ENCODE results near the gene C10orf67. TPM values are rescaled to one million over a fixed set of nuclear protein-coding genes. Genes with fewer than 3 reads are reported as not detected.

C10orf67 gene
- total and polyA plus RNA-seq, 2 of the 8 experiments (the other 6 are each of a cell fraction or from before 2014, with no cell fraction given): 0.05 to 0.11 TPM

- Histone ChIP-seq H3K23ac (ENCODE audit: insufficient read length) (no peak overlapping the region), H3K14ac (ENCODE audit: insufficient read length) (no peak overlapping the region), H2BK12ac (ENCODE audit: low read depth, low read length) (no peak overlapping the region), H3K4me1 (replicated peaks in 1 of 4; ENCODE audit: control insufficient read depth in 3 of 4, insufficient read depth in 4 of 4, low read length in 3 of 4) (no peaks in the 10 kb centered on the region; a peak in 1 of 7 replicates), H3K79me1 (ENCODE audit: low read depth, low read length) (no peaks in the 10 kb centered on the region), H4K8ac (ENCODE audit: extremely low read depth, insufficient read depth, low read length) (no peak overlapping the region), H3K56ac (replicated peaks; ENCODE audit: insufficient read length, low read depth, low read length) (no peak overlapping the region), H3K9me3 (ENCODE audit: insufficient read depth in 2 of 2, low read depth in 1 of 2, low read length in 1 of 2) (no peaks in the 10 kb centered on the region), H4K91ac (replicated peaks; ENCODE audit: insufficient read length, low read length) (no peak overlapping the region), H2BK5ac (ENCODE audit: low read depth, low read length) (no peak overlapping the region), H3K36me3 (ENCODE audit: control insufficient read depth in 2 of 4, insufficient read depth in 4 of 4, low read length in 3 of 4) (no peaks in the 10 kb centered on the region), H4K5ac (ENCODE audit: insufficient read length, low read depth, low read length) (no peak overlapping the region), H2AK5ac (ENCODE audit: low read depth, low read length) (no peak overlapping the region), H3K27me3 (replicated peaks in 1 of 4; ENCODE audit: control insufficient read depth in 3 of 4, extremely low read depth in 1 of 4, insufficient read depth in 3 of 4, low read length in 3 of 4) (no peaks in the 10 kb centered on the region), H2BK120ac (replicated peaks; ENCODE audit: low read depth, low read length) (no peak overlapping the region), H2AFZ (ENCODE audit: low read length) (no peak overlapping the region), H3K9ac (replicated peaks in 1 of 4; ENCODE audit: extremely low read depth in 1 of 4, low read depth in 3 of 4, low read length in 3 of 4) (no peak overlapping the region), H3K23me2 (ENCODE audit: low read depth, low read length) (no peaks in the 10 kb centered on the region), H4K20me1 (replicated peaks in 1 of 2; ENCODE audit: control insufficient read depth in 1 of 2, insufficient read depth in 2 of 2, low read length in 2 of 2) (no peaks in the 10 kb centered on the region), H3K27ac (ENCODE audit: low read depth, low read length) (no peak overlapping the region), H3K18ac (ENCODE audit: extremely low read depth, low read length) (no peak overlapping the region), H2BK20ac (ENCODE audit: low read length) (no peak overlapping the region), H3K4me2 (ENCODE audit: insufficient read depth in 1 of 2, low read depth in 2 of 2, low read length in 2 of 2) (no peak overlapping the region), H3K79me2 (ENCODE audit: control insufficient read depth in 1 of 2, insufficient read depth in 2 of 2, low read length in 2 of 2) (no peaks in the 10 kb centered on the region), H3K4me3 (ENCODE audit: extremely low read depth in 1 of 4, insufficient read depth in 2 of 4, low read depth in 3 of 4, low read length in 4 of 4) (no peak overlapping the region), H2BK15ac (ENCODE audit: low read length) (no peak overlapping the region), H3K4ac (replicated peaks; ENCODE audit: insufficient read length, low read depth, low read length) (no peak overlapping the region)
- DNase-seq (ENCODE audit: low read depth in 1 of 2, low spot score in 2 of 2) (no peak), FAIRE-seq (no peak)
- CTCF ChIA-PET (ENCODE audit: partially characterized antibody): interaction anchor here (0.6 to 2.4 kb wide), 5 partner anchors 12 to 1361 kb away, joined by 3 to 7 read pairs (median 3); partner anchors contain the start of gene PTF1A
- POLR2A ChIA-PET (ENCODE audit: partially characterized antibody): no interaction called here
- no peak for TF ChIP-seq SAP30 (IDR thresholded peaks at IDR 0.05; ENCODE audit: insufficient read depth, insufficient replicate concordance, low read length)
- no peak for TF ChIP-seq TAF1 (IDR thresholded peaks at IDR 0.05; ENCODE audit: low read depth, low read length)
- TF ChIP-seq HDAC6 (IDR thresholded peaks at IDR 0.05; ENCODE audit: low read depth, low read length): no peak
- WGBS, 2 experiments (ENCODE audit: extremely low coverage in 1 of 2, insufficient coverage in 1 of 2, insufficient read length in 1 of 2, insufficient replicate concordance in 2 of 2, low coverage in 1 of 2, low lambda C conversion rate in 2 of 2, missing lambda C conversion rate in 1 of 2): 82% methylated on average over 9 of the region's 9 CpGs; no CpG with 5 or more reads in 1 of the 2 experiments
These were observed 81.0 kb downstream of the C10orf67 start for GRCh38 chr10:23263441-23264164.

All from H1 (cell line).